ENCODE measurements around the gene SMIM31. TPM values are rescaled to one million over a fixed set of nuclear protein-coding genes. Genes with fewer than 3 reads are reported as not detected.

Gene SMIM31
- total RNA-seq, 6 experiments from 2014 or later = not detected

- Mint-ChIP-seq H3K4me3 (no peak overlapping the region), H3K4me1 (ENCODE audit: low read depth) (no peaks in the 10 kb centered on the region), H3K27me3 (ENCODE audit: insufficient read depth) (no peaks in the 10 kb centered on the region), H3K36me3 (ENCODE audit: low read depth) (no peaks in the 10 kb centered on the region), H3K9me3 (peaks cover 38% of the 10 kb centered on the region), H3K27ac (no peak overlapping the region)
- DNase-seq = no peak
- TF ChIP-seq CTCF (IDR thresholded peaks at IDR 0.05) = no peak
Observed at GRCh38 chr4:164847967-164848649, 94.2 kb downstream of the SMIM31 start.

Other genes starting within 250 kb of the SMIM31 start
- not detected for gene APELA, start 123.0 kb downstream of the SMIM31 start, total RNA-seq (2021; fragmentation: NEBNext Ultra II Directional; extraction: Animal tissue kit (Norgen Biotek cat#: 25700))
- under 1 TPM in 4 of 6 experiments, not detected in 2; 0.12 to 0.31 (median 0.19) TPM for gene TRIM61, start 223.5 kb downstream of the SMIM31 start, total RNA-seq (2021; fragmentation: NEBNext Ultra II Directional; extraction: Animal tissue kit (Norgen Biotek cat#: 25700))

Measured in HFFc6 (cell line).